Epithelial cell of prostate (primary cell): ENCODE data around the gene TSHZ2.
"Not testable (repeated sequence)": the region's sequence is repeated elsewhere in the genome, so short reads cannot be mapped to it uniquely, and the experiment has no call there.

Experiments used
- DNase-seq: peaks from one replicate; pipeline ENCODE4 v3.0.0-alpha.2; 2011; ENCODE audit warnings: low read depth, low spot score
- H3K27ac ChIP-seq: fragments of 450-650 bp; 2 replicates; pipeline ENCODE4 v1.5.1; 2017; ENCODE audit warnings: mild to moderate bottlenecking

The TSHZ2 gene

GRCh38 chr20:53495398-53496092 is 523.4 kb downstream of the TSHZ2 start:
- no peak overlapping the region for H3K27ac ChIP-seq
- DNase-seq: no peak

- DNase-seq: no peak
- H3K27ac ChIP-seq: no peak overlapping the region
Measured at GRCh38 chr20:53497246-53497645, 525.1 kb downstream of the TSHZ2 start.

GRCh38 chr20:53498341-53498740 is 526.2 kb downstream of the TSHZ2 start:
- no peak for DNase-seq
- no peak overlapping the region for H3K27ac ChIP-seq

GRCh38 chr20:53500651-53501050 is 528.5 kb downstream of the TSHZ2 start:
- no peak overlapping the region for H3K27ac ChIP-seq
- DNase-seq: no peak

- H3K27ac ChIP-seq: no peak overlapping the region
- no peak for DNase-seq
Measured at GRCh38 chr20:53502820-53503219, 530.7 kb downstream of the TSHZ2 start.

- H3K27ac ChIP-seq: no peak overlapping the region
- no peak for DNase-seq
Measured at GRCh38 chr20:53503517-53503919, 531.4 kb downstream of the TSHZ2 start.

GRCh38 chr20:53504106-53504505 is 531.9 kb downstream of the TSHZ2 start:
- not testable (repeated sequence) for H3K27ac ChIP-seq, DNase-seq

- DNase-seq: no peak
- H3K27ac ChIP-seq: no peak overlapping the region
Measured at GRCh38 chr20:53510262-53510661, 538.1 kb downstream of the TSHZ2 start.

- DNase-seq: no peak
- H3K27ac ChIP-seq: no peak overlapping the region
Measured at GRCh38 chr20:53510704-53511103, 538.5 kb downstream of the TSHZ2 start.

GRCh38 chr20:53512076-53512475 is 539.9 kb downstream of the TSHZ2 start:
- DNase-seq: no peak
- no peak overlapping the region for H3K27ac ChIP-seq

- no peak for DNase-seq
- no peak overlapping the region for H3K27ac ChIP-seq
Measured at GRCh38 chr20:53513168-53513488, 541.0 kb downstream of the TSHZ2 start.

GRCh38 chr20:53513489-53514298 is 541.5 kb downstream of the TSHZ2 start:
- H3K27ac ChIP-seq: no peak overlapping the region
- no peak for DNase-seq

GRCh38 chr20:53515749-53516148 is 543.6 kb downstream of the TSHZ2 start:
- H3K27ac ChIP-seq: no peak overlapping the region
- no peak for DNase-seq

- no peak for DNase-seq
- H3K27ac ChIP-seq: no peak overlapping the region
Measured at GRCh38 chr20:53517146-53517545, 545.0 kb downstream of the TSHZ2 start.

GRCh38 chr20:53521421-53521820 is 549.3 kb downstream of the TSHZ2 start:
- not testable (repeated sequence) for H3K27ac ChIP-seq
- DNase-seq: peak; percentile 37

- DNase-seq: no peak
- H3K27ac ChIP-seq: no peak overlapping the region
Measured at GRCh38 chr20:53522026-53522425, 549.9 kb downstream of the TSHZ2 start.

GRCh38 chr20:53522696-53523095 is 550.5 kb downstream of the TSHZ2 start:
- H3K27ac ChIP-seq: no peak overlapping the region
- DNase-seq: no peak

GRCh38 chr20:53523615-53524014 is 551.5 kb downstream of the TSHZ2 start:
- not testable (repeated sequence) for H3K27ac ChIP-seq, DNase-seq

GRCh38 chr20:53524589-53525312 is 552.6 kb downstream of the TSHZ2 start:
- DNase-seq: no peak
- no peak overlapping the region for H3K27ac ChIP-seq

- no peak for DNase-seq
Measured at GRCh38 chr20:53527196-53527595, 555.0 kb downstream of the TSHZ2 start.

GRCh38 chr20:53529658-53530057 is 557.5 kb downstream of the TSHZ2 start:
- no peak overlapping the region for H3K27ac ChIP-seq
- no peak for DNase-seq

More at GRCh38 chr20:53527196-53527595, 555.0 kb downstream of the TSHZ2 start:
- no peak overlapping the region for H3K27ac ChIP-seq
